Glutamatergic neuron (in vitro differentiated cells): ENCODE results near the gene SSU72. TPM values are rescaled to one million over a fixed set of nuclear protein-coding genes. Genes with fewer than 3 reads are reported as not detected.

Experiments used
- DNase-seq: peaks from one replicate; pipeline ENCODE4 v3.0.0; 2022
- H3K27ac Mint-ChIP-seq: one replicate; pipeline ENCODE4 v1.8.0; 2020; ENCODE audit warnings: mild to moderate bottlenecking, mixed read lengths, inconsistent platforms; ENCODE audit not compliant: unreplicated experiment
- H3K27me3 Mint-ChIP-seq: one replicate; pipeline ENCODE4 v1.8.0; 2020; ENCODE audit warnings: mild to moderate bottlenecking, moderate library complexity, mixed read lengths, inconsistent platforms; ENCODE audit not compliant: unreplicated experiment
- H3K36me3 Mint-ChIP-seq: one replicate; pipeline ENCODE4 v1.8.0; 2020; ENCODE audit warnings: mild to moderate bottlenecking, mixed read lengths, inconsistent platforms; ENCODE audit not compliant: unreplicated experiment
- H3K4me1 Mint-ChIP-seq: one replicate; pipeline ENCODE4 v1.8.0; 2020; ENCODE audit warnings: mild to moderate bottlenecking, low read depth, mixed read lengths, inconsistent platforms; ENCODE audit not compliant: unreplicated experiment
- H3K4me3 Mint-ChIP-seq: one replicate; pipeline ENCODE4 v1.8.0; 2020; ENCODE audit warnings: mild to moderate bottlenecking, mixed read lengths, inconsistent platforms; ENCODE audit not compliant: unreplicated experiment
- H3K9me3 Mint-ChIP-seq: one replicate; pipeline ENCODE4 v1.8.0; 2020; ENCODE audit warnings: mild to moderate bottlenecking, moderate library complexity, mixed read lengths, inconsistent platforms; ENCODE audit not compliant: unreplicated experiment
- CTCF ChIP-seq: fragments of 200-600 bp; sonication (generic); IDR thresholded peaks from one replicate; pipeline ENCODE4 v1.5.0; 2021; ENCODE audit not compliant: partially characterized antibody, unreplicated experiment
- total RNA-seq: library from RNA; stranded (reverse); fragmentation: NEBNext Ultra II Directional; extraction: Animal tissue kit (Norgen Biotek cat#: 25700); gene quantifications from one replicate; pipeline ENCODE4 v1.2.1, GENCODE V29; 2021; ENCODE audit not compliant: unreplicated experiment

The SSU72 gene
- total RNA-seq, 1 donor from 2014 or later: 123 TPM

DNA sequence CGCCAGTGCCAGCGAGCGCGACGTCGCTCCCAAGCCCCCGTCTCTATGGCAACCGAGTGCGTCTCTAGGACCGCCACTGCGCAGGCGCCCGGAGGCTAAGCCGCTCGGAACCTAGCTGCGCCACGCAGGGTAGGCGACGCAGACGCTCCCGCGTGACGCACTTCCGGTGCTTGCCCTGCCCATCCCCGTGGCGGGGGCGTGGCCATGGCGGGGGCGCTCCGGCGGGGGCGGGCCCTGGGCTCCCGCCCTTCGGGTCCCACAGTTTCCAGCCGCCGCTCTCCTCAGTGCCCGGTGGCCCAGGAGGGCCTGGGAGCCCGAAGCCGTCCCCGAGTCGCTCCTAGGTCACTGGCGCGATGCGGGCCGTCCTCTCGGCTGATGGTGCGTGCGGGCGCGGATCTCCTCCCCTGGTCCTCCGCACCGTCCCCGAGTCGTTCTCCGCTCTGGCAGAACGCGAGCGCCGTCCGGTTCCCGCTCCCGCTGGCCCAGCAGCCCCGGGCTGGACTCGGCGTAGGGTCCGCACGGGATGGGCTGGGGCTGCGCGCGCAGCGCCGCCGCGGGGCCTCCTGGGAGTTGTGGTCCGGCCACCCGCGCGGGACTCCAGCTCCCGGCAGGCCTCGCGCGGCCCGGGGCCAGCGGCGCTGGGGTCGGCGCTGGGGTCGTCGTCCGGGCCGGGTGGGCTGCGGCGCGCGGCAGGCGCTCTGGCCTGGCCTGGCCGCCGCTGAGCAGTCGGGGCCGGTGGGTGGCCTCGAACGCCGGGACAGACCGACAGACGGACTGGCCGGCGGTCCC, 40.8 kb upstream of the SSU72 start, which contains the start of gene MIB2:
Gene MIB2, plus strand, starts transcription at position 245 of the 789 bp plus-strand sequence. CDS start 7,953 bp downstream, outside the sequence.
- TF ChIP-seq CTCF: no peak
- Mint-ChIP-seq H3K27ac (peak within 1 kb of the TSS; percentile 70), H3K4me1 (no peaks in the 10 kb centered on the region), H3K9me3 (peaks cover 11% of the 10 kb centered on the region), H3K4me3 (peak within 1 kb of the TSS; percentile 96), H3K36me3 (no peaks in the 10 kb centered on the region), H3K27me3 (peaks cover 16% of the 10 kb centered on the region)
- peak; percentile 97 for DNase-seq

DNA sequence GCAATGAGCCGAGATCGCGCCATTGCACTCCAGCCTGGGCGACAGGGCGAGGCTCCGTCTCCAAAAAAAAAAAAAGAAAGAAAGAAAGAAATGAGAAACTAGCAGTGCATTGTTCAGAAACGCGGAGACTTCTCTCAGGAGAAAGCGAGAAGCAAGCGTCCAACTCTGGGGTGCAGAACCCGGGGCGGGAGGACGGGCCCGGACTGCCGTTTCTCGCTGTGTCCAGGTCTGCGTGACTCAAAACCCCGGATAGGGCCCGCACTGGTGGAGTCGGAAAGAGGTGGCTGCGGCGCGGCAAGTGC, 40.2 kb upstream of the SSU72 start:
- peaks cover 8% of the 10 kb centered on the region for H3K9me3 Mint-ChIP-seq
- H3K27me3 Mint-ChIP-seq: peaks cover 11% of the 10 kb centered on the region
- TF ChIP-seq CTCF: no peak
- H3K4me1 Mint-ChIP-seq: no peaks in the 10 kb centered on the region
- no peaks in the 10 kb centered on the region for H3K36me3 Mint-ChIP-seq
- H3K27ac Mint-ChIP-seq: peak overlapping the region; percentile 70
- peak overlapping the region; percentile 96 for H3K4me3 Mint-ChIP-seq
- no peak for DNase-seq

DNA sequence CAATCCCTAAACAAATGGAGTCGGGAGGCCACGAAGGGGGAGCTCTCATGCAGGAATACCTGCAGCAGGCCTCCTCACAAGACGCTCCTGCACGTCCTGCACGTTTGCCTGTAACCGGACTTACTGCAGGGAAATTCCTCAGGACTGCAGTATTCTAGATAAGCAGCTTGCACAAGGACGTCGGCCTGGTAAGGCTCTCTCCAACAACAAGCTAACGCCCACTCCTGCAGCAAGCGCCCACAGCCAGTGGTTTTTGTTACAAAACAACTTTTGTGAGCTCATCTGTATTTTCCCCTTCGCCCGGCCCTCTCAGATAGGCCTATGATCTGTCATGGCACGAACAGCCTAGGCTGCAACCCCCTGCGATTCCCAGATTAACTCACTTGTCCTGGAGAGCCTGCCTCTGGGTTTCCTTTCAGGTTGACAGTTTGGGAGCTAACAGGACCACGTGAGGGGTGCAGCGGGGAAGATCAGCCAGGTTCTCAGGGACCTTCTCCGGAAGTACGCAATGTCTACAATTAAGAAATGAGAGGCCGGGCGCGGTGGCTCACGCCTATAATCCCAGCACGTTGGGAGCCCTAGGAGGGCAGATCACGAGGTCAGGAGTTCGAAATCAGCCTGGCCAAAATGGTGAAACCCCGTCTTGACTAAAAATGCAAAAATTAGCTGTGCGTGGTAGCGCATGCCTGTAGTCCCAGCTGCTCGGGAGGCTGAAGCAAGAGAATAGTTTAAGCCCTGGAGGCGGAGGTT, 39.7 kb upstream of the SSU72 start:
- DNase-seq: no peak
- peak overlapping the region; percentile 70 for H3K27ac Mint-ChIP-seq
- TF ChIP-seq CTCF: no peak
- peaks cover 8% of the 10 kb centered on the region for H3K9me3 Mint-ChIP-seq
- H3K4me3 Mint-ChIP-seq: peak overlapping the region; percentile 96
- H3K27me3 Mint-ChIP-seq: peaks cover 11% of the 10 kb centered on the region
- no peaks in the 10 kb centered on the region for H3K36me3 Mint-ChIP-seq
- H3K4me1 Mint-ChIP-seq: no peaks in the 10 kb centered on the region

- no peaks in the 10 kb centered on the region for H3K36me3 Mint-ChIP-seq
- no peak for TF ChIP-seq CTCF
- peak overlapping the region; percentile 14 for H3K27ac Mint-ChIP-seq
- DNase-seq: no peak
- peaks cover 9% of the 10 kb centered on the region for H3K27me3 Mint-ChIP-seq
- peaks cover 8% of the 10 kb centered on the region for H3K9me3 Mint-ChIP-seq
- peak overlapping the region; percentile 96 for H3K4me3 Mint-ChIP-seq
- no peaks in the 10 kb centered on the region for H3K4me1 Mint-ChIP-seq
Observed at GRCh38 chr1:1613509-1614082, 38.9 kb upstream of the SSU72 start.

DNA sequence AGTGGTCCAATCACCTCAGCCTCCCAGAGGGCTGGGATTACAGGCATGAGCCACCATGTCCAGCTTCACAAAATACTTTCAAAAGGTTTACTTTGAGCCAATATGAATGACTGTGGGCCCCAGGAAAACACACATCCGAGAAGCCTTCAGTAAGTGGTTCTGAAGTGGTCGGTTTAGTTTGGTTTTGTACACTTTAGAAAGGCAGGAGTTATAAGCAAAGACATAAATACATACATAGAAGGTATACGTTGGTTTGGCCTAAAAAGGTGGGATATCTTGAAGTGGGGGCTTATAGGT, 37.4 kb upstream of the SSU72 start:
- TF ChIP-seq CTCF: no peak
- H3K9me3 Mint-ChIP-seq: peaks cover 5% of the 10 kb centered on the region
- no peaks in the 10 kb centered on the region for H3K4me1 Mint-ChIP-seq
- no peaks in the 10 kb centered on the region for H3K36me3 Mint-ChIP-seq
- H3K27me3 Mint-ChIP-seq: peaks cover 8% of the 10 kb centered on the region
- no peak overlapping the region for H3K4me3 Mint-ChIP-seq
- no peak overlapping the region for H3K27ac Mint-ChIP-seq
- no peak for DNase-seq
